Natural killer cell (primary cell): ENCODE results near the gene NOL7. TPM values are rescaled to one million over a fixed set of nuclear protein-coding genes. Genes with fewer than 3 reads are reported as not detected.
A peak's percentile ranks its signal among the peaks of the same experiment; 100 is the strongest.

Source experiments
- ATAC-seq, 3 donors: fragments of 150-1000 bp in 2 of 3; fragments of 200-7000 bp in 1 of 3; cut with Tn5 transposase; 1 replicate in 1 of 3; 2 replicates in 2 of 3; pipeline ENCODE4 v1.10.0; 2021; ENCODE audit warnings: mild to moderate bottlenecking in 2 of 3, moderate library complexity in 2 of 3
- DNase-seq, 2 donors: peaks; one replicate each; pipeline versions ENCODE4 v3.0.0 to v3.0.0-alpha.2; 2013 to 2021; ENCODE audit warnings: mixed read lengths in 1 of 2
- H3K27ac ChIP-seq: one replicate; pipeline ENCODE4 v1.5.1; 2013; ENCODE audit warnings: mild to moderate bottlenecking, low read length
- H3K27me3 ChIP-seq: one replicate; pipeline ENCODE4 v1.6.1; 2013; ENCODE audit warnings: low read length; ENCODE audit not compliant: control insufficient read depth, insufficient read depth
- H3K36me3 ChIP-seq: one replicate; pipeline ENCODE4 v1.6.1; 2013; ENCODE audit warnings: low read length; ENCODE audit not compliant: control insufficient read depth, insufficient read depth
- H3K4me1 ChIP-seq: one replicate; pipeline ENCODE4 v1.6.1; 2013; ENCODE audit warnings: low read length; ENCODE audit not compliant: control insufficient read depth, insufficient read depth
- H3K4me3 ChIP-seq: one replicate; pipeline ENCODE4 v1.5.1; 2013; ENCODE audit warnings: low read length
- H3K9me3 ChIP-seq: one replicate; pipeline ENCODE4 v1.6.1; 2013; ENCODE audit warnings: low read length; ENCODE audit not compliant: control insufficient read depth, insufficient read depth
- H3K27ac Mint-ChIP-seq, 2 donors: one replicate each; pipeline ENCODE4 v1.8.0; 2022; ENCODE audit warnings: mild to moderate bottlenecking in 2 of 2, mixed read lengths in 2 of 2, moderate library complexity in 1 of 2
- H3K27me3 Mint-ChIP-seq, 2 donors: one replicate each; pipeline ENCODE4 v1.8.0; 2022; ENCODE audit warnings: low read depth in 2 of 2, mixed read lengths in 2 of 2
- H3K36me3 Mint-ChIP-seq: one replicate; pipeline ENCODE4 v1.8.0; 2022; ENCODE audit warnings: mixed read lengths
- H3K4me1 Mint-ChIP-seq, 2 donors: one replicate each; pipeline ENCODE4 v1.8.0; 2022; ENCODE audit warnings: mixed read lengths in 2 of 2
- H3K4me3 Mint-ChIP-seq: one replicate; pipeline ENCODE4 v1.8.0; 2022; ENCODE audit warnings: mild to moderate bottlenecking, moderate library complexity, mixed read lengths
- H3K9me3 Mint-ChIP-seq, 2 donors: one replicate each; pipeline ENCODE4 v1.8.0; 2022; ENCODE audit warnings: mixed read lengths in 2 of 2
- whole genome bisulfite sequencing: methylation state at CpG from one replicate; pipeline ENCODE4 v1.1.7; 2013; ENCODE audit warnings: missing lambda C conversion rate; ENCODE audit not compliant: insufficient coverage; 5-methylcytosine and 5-hydroxymethylcytosine counted together
- intact Hi-C: fragments of 100-400 bp; cut with micrococcal nuclease; formaldehyde crosslinking; loops from one replicate; pipeline ENCODE4 v1.14.2; 2022
- total RNA-seq, 4 donors: library from RNA; stranded (reverse); fragments of 120-200 nt in 1 of 4; gene quantifications; one replicate each; pipeline versions ENCODE4 v1.2.3 to v1.2.4, GENCODE V29; 2013 to 2022
- TF ChIP-seq, protein P1 (sequence below): fragments of 200-600 bp; IDR thresholded peaks from one replicate; pipeline ENCODE4 v1.8.0; 2022; ENCODE audit warnings: antibody characterized with exemption

The NOL7 gene
- total RNA-seq, 3 donors from 2014 or later (not counting 1 experiment from before 2014, with no cell fraction given) = 24.7 to 31.3 (median 29.6) TPM

DNA sequence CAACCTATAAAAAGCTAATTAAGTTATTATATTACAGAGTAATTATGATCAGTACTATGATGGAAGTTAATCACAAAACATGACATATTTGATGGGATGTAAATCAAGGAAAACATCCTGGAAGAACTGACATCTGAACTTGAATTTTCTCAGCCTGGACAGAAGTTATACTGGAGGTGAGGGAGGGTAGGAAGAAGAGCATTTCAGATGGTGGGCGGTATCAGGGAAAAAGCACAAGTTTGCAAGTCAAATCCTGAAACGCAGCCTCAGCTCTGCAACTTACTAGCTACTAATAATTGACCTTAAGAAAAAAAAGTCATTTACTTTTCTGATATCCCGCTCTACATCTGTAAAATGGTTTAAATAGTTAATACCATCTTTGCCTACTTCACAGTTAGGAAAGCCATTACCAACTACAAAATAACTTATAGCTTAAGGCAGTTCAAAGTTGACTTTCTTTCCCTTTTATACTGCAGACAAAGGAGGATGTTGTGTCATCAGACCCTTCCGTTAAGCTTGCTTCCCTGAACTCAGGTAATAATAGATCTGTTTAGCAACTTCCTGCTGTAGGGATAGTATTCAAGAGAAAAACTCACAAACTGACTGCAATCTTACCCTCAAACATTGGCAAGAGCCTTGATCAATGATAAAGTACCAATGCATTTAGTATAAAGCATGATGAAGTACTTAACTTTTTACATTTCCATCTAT lies 21.0 kb downstream of the NOL7 start:
- H3K4me1 ChIP-seq = no peaks in the 10 kb centered on the region
- H3K4me3 Mint-ChIP-seq = no peak overlapping the region
- ATAC-seq = no peak
- no peak overlapping the region for H3K27ac ChIP-seq
- WGBS = 100% methylated on average over 2 of the region's 4 CpGs
- no peaks in the 10 kb centered on the region for H3K27me3 Mint-ChIP-seq
- no peak overlapping the region for H3K4me3 ChIP-seq
- H3K9me3 Mint-ChIP-seq = no peaks in the 10 kb centered on the region
- peaks cover 60% of the 10 kb centered on the region for H3K36me3 ChIP-seq
- TF ChIP-seq, protein P1, sequence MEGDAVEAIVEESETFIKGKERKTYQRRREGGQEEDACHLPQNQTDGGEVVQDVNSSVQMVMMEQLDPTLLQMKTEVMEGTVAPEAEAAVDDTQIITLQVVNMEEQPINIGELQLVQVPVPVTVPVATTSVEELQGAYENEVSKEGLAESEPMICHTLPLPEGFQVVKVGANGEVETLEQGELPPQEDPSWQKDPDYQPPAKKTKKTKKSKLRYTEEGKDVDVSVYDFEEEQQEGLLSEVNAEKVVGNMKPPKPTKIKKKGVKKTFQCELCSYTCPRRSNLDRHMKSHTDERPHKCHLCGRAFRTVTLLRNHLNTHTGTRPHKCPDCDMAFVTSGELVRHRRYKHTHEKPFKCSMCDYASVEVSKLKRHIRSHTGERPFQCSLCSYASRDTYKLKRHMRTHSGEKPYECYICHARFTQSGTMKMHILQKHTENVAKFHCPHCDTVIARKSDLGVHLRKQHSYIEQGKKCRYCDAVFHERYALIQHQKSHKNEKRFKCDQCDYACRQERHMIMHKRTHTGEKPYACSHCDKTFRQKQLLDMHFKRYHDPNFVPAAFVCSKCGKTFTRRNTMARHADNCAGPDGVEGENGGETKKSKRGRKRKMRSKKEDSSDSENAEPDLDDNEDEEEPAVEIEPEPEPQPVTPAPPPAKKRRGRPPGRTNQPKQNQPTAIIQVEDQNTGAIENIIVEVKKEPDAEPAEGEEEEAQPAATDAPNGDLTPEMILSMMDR = no peak
- H3K9me3 ChIP-seq = no peaks in the 10 kb centered on the region
- intact Hi-C loops = no loop called here
- no peaks in the 10 kb centered on the region for H3K27me3 ChIP-seq
- H3K36me3 Mint-ChIP-seq = peaks cover 16% of the 10 kb centered on the region
- no peak overlapping the region for H3K27ac Mint-ChIP-seq
- DNase-seq = peak in 1 of 2 donors; percentile 24
- H3K4me1 Mint-ChIP-seq = peaks cover 7 to 15% of the 10 kb centered on the region in 2 donors

- Histone ChIP-seq H3K4me3 (no peak overlapping the region), H3K27me3 (no peaks in the 10 kb centered on the region), H3K9me3 (no peaks in the 10 kb centered on the region), H3K27ac (no peak overlapping the region), H3K36me3 (peaks cover 50% of the 10 kb centered on the region), H3K4me1 (no peaks in the 10 kb centered on the region)
- TF ChIP-seq, protein P1 = no peak
- DNase-seq (no peak), ATAC-seq (no peak)
- H3K27me3 Mint-ChIP-seq = no peaks in the 10 kb centered on the region
- peaks cover 19% of the 10 kb centered on the region for H3K36me3 Mint-ChIP-seq
- intact Hi-C loops = no loop called here
- no peaks in the 10 kb centered on the region for H3K9me3 Mint-ChIP-seq
- peak overlapping the region in 1 of 2 donors; percentile 19 for H3K27ac Mint-ChIP-seq
- H3K4me1 Mint-ChIP-seq = peaks cover 7 to 19% of the 10 kb centered on the region in 2 donors
- WGBS = no CpG with 5 or more reads among the region's 1 CpG
- no peak overlapping the region for H3K4me3 Mint-ChIP-seq
Measured at GRCh38 chr6:13638014-13638413, 22.9 kb downstream of the NOL7 start.

DNA sequence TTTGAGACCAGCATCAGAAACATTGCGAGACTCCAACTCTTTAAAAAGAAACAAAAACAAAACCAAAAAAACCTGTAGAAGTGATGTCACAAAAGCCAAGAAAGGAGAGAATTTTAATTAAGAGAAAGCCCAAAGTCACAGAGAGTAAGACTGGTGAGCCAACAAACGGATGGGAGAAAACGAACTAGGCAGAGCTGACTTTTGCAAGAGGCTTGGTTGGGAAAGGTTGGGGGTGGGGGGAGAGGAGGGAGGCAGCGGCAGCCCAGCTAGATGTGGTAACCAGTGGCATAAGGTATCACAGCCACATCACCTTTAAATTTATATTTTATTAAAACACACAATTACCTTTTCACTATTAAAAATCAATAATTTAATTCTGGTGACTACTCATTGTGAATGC lies 23.5 kb downstream of the NOL7 start:
- Histone ChIP-seq H3K36me3 (peaks cover 54% of the 10 kb centered on the region), H3K4me1 (no peaks in the 10 kb centered on the region), H3K27ac (no peak overlapping the region), H3K27me3 (no peaks in the 10 kb centered on the region), H3K9me3 (no peaks in the 10 kb centered on the region), H3K4me3 (no peak overlapping the region)
- intact Hi-C loops = no loop called here
- ATAC-seq = no peak
- Mint-ChIP-seq H3K27ac (peak overlapping the region in 1 of 2 donors; percentile 19), H3K27me3 (no peaks in the 10 kb centered on the region), H3K9me3 (no peaks in the 10 kb centered on the region), H3K4me1 (peaks cover 7 to 22% of the 10 kb centered on the region in 2 donors), H3K36me3 (peaks cover 22% of the 10 kb centered on the region), H3K4me3 (no peak overlapping the region)
- WGBS = 97% methylated on average over 3 of the region's 4 CpGs
- DNase-seq = no peak
- TF ChIP-seq, protein P1 = no peak

DNA sequence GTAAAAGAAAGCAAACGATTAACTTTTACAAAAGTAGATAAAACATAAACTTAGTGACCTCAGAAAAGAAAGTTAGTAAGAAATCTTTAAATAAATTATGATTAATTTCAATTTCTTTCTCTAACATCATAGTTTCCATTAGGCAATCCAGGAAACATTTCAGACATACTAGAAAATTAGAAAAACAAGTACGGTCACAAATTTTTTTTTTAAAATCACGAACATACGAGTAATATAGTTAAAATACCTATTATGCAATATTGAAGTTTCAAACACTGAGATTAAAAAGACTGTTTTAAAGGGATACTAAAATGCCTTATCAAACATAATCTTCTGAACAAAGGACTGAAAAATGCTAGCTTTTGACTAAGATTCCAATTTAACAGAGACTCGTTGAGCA lies 26.2 kb downstream of the NOL7 start:
- H3K4me1 Mint-ChIP-seq = peaks cover 0 to 15% of the 10 kb centered on the region in 2 donors
- H3K27me3 Mint-ChIP-seq = no peaks in the 10 kb centered on the region
- Histone ChIP-seq H3K36me3 (peaks cover 55% of the 10 kb centered on the region), H3K27me3 (no peaks in the 10 kb centered on the region), H3K4me3 (no peak overlapping the region), H3K4me1 (no peaks in the 10 kb centered on the region), H3K27ac (no peak overlapping the region), H3K9me3 (no peaks in the 10 kb centered on the region)
- DNase-seq (no peak), ATAC-seq (no peak)
- 100% methylated on average over 1 of the region's 5 CpGs for WGBS
- no peak overlapping the region for H3K27ac Mint-ChIP-seq
- intact Hi-C loops = no loop called here
- H3K4me3 Mint-ChIP-seq = no peak overlapping the region
- H3K9me3 Mint-ChIP-seq = no peaks in the 10 kb centered on the region
- TF ChIP-seq, protein P1 = no peak
- H3K36me3 Mint-ChIP-seq = peaks cover 22% of the 10 kb centered on the region
